NCI-H187 (cell line): Measurements from ENCODE around the gene GATA5.

ENCODE experiments used
- DNase-seq, 2 experiments: peaks; one replicate each; lab custom pipeline; 2025; lab: John Stamatoyannopoulos, UW

Gene GATA5

DNA sequence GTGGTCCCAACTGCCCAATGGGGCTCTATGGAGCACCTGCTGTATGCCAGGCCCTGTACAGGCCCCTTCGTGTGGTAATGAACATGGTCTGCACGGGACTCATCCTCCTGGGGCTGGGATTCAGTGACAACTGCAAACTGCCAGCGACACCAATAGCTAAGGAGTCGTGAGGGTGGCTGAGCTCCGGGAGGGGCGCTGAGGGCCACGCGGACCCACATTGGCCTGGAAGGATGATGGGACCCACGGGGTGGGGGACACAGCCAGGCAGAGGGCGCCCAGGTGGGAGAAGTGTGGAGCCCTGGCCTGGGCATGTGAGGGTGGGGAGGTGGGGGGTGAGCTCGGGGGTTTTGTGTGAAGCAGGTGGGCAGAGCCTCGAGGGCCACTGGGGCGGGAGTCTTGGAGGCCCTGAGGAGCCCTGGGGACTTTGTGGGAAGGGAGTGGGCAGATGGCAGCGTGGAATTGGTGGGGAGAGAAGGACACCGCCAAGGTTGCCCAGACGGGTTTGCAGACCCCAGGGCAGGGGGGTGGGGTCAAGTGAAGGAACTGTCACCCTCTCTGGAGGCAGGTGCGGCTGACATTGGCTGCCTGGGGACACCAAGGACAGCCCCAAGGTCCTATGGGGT lies 22.5 kb downstream of the GATA5 start:
- no peak for DNase-seq

DNA sequence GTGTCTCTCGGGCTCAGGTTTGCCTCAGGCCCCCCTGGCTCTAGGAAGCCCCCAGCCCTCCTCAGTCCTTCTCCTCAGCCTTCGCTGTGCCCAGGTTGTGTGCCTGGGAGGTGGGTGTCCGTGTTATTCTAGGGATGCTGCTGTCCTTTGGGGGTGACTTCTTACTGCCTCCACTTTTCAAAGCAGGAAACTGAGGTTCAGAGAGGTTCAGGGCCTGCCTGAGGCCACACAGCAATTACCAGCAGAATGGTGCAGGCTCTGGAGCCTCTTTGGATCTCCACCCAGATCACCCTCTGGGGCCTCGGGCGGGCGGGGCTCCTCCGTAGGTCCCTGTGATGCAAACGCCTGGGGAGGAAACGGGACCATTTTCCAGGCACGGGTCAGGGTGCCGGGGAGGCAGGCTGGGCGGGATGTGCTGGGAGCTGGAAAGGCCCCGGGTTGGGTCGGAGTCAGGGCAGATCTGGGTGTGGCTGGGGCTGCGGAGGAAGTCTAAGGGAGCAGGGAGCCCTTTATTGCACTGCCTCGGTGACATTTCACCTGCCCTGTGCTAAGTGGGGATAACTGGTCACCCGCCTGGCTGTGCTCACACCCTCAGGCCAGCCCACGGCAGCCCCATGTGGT lies 23.2 kb downstream of the GATA5 start:
- DNase-seq, result no peak

DNA sequence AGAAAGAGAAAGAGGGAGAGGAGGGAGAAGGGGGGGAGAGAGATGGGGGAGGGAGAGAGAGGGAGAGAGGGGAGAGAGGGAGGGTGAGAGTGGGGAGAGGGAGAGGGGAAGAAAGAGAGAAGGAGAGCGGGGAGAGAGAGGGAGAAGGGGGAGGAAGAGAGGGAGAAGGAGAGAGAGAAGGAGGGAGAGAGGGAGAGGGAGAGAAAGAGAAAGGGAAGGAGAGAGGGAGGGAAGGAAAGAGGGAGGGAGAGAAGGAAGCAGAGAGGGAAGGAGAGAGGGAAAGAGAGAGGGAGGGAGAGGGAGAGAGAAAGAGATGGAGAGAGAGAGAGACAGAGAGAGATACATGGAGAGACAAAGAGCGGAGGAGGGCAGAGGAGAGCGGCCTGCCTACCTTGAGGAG lies 23.8 kb downstream of the GATA5 start:
- no peak for DNase-seq

DNA sequence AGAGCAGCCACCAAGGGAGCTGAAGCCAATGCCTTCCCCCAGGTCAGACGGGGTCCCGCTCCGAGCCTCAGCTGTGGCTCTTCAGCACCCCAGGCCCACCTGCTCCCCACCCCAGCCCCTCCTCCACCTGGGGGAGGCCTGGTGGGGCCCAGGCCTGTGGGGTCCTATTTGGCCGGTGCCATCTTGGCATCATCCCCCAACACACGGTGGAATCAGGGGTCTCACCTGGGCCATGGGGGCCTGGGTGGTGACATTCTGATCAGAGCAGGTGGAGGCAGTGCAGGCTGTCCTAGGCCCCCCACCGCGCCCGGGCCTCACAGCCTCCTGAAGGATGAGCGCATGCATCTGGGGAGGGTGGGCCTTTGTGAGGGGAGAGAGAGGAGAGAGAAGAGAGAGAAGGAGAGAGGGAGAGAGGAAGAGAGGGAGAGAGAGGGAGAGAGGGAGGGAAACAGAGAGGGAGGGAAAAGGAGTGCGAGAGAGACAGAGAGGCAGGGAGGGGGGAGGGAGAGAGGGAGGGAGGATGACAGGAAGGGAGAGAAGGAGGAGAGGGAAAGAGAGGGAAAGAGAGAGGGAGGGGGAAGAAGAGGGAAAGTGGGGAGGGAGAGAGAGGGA lies 24.5 kb downstream of the GATA5 start:
- no peak for DNase-seq

DNA sequence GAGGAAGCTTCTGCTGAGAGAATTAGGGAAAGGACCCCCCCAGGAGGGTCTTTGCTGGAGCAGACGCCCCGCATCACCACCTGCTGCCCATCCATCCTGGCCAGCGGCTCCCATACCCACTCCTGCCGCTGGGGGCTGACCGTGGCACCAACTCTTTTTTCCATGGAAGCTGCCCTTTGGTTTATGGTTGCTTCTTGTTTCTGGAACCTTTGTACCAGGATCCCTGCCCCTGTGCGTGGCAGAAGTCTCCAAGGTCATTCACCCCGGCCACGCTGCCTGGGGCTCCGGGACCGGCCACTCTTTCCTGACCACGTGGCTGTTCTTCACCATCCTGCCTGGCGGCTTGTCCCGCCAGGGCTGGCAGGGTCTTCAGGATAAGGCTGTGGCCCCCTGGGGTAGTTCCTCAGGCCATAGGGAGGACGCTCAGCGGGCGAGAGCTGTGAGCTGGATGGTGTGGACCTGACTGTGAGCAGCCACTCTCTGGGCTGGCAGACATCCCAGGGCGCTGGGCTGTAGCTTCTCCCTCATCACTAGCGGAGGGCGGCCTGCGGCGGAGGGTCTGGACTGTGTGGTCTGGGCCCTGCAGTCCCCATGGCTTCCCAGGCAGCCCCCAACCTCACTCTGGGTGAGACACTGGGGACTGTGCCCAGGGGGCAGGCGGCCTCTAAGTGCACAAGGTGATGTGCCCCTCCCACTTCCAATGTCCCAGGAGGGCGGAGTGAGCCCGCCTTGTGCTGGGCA lies 25.7 kb downstream of the GATA5 start:
- no peak for DNase-seq

DNA sequence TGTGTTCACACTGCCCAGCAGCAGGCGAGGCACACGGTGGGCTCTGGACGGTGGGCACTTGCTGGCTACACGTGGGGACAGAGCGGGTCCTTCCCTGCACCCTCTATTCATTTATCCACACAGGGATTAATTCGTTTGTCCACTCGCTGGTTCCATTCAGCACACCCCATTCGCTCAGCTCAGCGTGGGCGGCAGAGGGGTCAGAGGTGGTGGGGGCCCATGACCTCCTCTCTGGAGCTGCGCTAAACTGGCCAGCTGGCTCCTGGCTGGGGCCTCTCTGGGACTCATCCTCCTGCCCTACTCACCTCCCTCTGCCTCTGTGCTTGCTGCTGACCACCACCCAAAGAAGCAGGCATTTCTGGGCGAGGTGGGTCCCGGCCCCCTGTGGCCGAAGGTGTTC lies 27.0 kb downstream of the GATA5 start:
- DNase-seq, result no peak

DNA sequence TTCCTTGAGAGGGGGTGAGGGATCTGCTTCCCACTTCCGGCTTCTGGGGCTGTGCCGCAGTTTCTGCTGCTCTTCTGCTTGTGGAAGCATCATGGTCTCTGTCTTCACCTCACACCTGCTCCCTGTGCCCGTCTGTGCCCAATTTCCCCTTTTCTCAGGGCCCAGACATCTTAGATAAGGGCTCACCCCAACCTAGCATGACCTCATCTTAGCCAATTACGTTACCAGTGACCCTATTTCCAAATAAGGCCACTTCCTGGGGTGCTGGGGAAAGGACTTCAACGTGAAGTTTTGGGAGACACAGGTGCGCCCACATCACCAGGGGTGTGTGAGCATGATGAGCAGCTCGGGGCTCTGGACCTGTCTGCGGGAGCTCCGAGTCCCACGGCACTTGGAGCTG lies 27.8 kb downstream of the GATA5 start:
- no peak for DNase-seq

DNA sequence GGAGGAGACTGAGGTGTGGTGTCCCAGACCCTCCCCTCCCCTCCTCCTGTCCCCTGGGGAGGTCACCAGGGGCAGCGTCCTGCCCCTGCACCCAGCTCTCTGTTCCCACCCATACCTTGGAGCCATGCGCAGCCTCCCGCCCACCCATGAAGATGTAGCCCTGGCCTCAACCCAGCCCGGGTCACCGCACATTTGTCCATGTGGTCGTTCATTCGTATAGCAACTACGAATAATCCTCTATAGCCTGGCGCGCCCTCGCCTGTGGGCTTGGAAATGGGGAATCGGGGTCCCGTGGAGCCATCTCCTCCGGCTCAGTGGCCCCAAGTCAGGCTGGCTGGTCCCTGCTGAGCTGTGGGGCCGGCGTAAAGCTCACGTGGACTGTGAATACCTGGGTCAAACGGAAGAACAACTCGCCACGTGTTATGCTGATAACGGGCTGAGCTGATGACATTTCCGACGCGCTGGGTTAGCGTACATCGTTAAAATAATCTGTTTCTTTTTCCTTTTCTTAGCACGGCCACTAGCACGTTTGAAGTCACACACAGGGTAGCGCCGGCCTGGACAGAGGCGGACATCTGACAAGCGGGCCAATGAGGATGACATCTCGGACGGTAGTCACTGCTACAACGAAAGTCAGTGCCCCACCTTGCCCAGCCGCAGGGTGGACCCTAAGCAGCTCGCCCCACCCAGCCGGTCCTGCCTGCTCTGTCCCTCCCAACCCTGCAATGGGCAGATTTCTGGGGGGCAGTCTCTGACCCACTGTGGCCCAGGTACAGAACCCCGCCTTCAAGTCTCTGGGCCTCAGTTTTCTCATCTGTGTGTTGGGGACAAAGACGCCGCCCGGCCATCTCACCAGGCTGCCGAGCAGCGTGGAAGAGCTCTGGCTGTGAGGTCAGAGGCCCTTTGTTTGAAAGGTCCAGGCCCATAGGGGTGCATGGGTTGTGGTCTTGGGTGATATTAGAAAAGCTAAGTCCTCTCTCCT lies 28.6 kb downstream of the GATA5 start:
- no peak for DNase-seq

DNA sequence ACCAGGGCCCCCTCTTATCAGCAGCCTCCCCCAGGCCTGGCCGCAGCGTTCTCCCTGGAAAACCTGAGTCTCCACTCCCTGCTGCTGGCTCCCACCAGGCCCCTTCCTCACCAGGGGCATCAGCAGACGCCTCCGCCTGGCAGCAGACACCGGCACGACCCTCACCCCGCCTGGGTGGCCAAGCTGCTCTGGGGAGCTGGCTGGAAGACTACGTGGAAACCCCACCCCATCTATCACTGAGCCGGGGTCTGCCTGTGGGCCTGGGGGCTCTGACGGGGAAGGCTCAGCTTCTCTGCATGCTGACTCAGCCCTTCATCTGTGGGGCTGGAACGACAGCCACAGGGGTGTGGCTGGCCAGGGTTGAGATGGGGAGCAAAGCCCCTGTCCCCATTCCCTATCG lies 29.3 kb downstream of the GATA5 start:
- DNase-seq, result no peak

DNA sequence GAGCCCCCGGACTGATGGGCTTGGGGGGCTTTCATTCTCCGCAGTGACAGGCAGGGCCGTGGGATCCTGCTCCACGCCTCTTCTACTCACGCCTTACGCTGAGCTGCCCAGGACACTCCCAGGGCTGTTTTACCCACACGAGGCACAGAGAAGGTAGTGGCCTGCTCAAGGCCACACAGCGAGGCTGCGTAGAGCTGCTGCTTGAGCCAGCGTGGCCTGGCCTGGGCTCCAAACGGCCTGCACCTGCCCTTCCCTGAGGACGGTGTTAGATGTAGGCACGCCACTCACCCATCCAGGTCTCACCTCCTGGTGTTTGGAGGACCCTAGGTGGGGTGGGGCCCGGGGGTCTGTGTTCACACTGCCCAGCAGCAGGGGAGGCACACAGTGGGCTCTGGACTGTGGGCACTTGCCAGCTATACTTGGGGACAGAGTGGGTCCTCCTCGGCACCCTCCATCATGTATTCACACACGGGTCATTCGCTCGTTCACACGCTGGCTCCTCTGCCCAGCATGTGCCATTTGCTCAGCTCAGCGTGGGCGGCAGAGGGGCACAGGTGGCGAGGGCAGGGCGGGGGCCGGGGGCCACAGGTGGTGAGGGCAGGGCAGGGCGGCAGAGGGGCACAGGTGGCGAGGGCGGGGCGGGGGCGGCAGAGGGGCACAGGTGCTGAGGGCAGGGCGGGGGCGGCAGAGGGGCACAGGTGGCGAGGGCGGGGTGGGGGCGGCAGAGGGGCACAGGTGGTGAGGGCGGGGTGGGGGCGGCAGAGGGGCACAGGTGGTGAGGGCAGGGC lies 30.0 kb downstream of the GATA5 start:
- no peak for DNase-seq

DNA sequence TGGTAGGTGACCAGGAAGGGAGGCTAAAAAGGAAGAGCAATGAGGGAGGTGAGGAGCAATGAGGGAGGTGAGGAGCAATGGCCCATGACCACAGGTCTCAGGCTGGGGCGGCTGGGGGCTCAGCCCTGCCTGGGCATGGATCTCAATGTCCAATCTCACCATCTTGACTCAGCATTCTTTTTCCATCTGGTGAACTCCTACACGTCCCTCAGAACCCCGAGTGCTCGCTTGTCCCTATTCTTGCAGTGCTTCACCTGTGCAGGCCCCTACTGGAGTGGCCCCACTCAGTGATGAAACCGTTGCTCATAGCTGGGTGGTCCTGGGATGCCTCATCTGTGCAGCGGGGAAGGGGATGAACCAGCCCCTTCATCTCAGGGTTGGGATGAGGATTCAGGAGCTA lies 31.5 kb downstream of the GATA5 start:
- no peak for DNase-seq

DNA sequence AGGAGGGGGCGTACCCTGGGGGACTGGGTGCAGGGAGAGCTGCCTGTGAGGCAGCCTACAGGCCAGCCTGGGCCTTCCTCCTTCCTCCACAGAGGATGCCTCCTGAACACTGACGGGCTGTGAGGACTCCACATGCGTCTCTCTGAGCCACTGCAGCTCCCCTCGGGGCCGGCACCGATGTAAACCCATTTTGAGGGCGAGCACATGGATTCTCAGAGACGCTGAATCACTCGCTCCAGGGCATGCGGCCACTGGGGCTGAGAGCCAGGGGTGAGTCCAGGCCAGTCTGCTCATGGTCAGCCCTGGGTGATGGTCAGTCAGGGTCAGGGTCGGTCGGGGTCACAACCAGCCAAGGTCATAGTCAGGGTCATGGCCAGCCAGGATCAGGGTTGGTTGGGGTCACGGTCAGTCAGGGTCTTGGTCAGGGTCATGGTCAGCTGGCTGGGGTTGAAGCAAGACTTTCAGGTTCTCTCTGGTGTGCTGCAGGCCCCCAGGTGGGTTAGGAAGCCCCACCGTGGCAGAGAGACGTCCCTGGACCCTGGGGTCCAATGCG lies 33.7 kb downstream of the GATA5 start:
- no peak for DNase-seq

DNA sequence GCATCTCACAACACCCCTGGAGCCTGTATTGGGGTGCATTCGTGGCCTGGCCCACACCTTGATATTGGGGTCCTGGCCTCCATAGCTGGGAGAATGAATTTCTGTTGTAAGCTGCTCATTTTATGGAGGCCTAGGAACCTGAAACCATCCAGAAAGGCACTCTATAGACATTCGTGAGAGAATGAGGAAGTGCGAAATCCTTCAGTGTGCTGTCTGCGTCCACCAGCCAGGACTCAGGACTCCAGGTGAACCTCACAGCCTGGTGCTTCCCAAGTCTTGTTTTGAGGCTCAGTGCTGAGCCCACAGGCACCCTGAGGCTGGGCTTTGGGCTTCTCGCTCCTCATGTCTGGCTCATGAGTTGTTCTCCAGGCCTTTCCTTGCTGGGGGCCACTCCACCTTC lies 36.6 kb downstream of the GATA5 start:
- no peak for DNase-seq

DNA sequence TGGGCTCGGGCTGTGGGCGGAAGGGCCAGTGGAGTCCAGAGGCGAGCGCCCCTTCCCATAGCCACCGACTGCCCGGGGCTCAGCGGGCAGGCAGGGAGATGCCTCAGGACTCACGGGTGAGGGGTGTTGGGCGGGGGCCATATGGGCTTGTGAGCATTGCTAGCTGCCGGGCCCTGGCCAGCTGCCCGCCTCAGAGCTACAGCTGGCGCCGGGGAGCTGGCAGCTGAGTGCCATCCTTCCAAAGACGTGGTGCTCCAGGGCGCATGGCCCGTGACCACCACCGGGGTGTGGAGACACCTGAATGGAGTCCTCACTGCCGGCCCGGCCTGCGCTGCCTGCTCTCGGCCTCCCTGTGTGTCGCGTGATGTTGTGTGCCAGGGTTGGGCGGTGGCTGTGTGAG lies 37.9 kb downstream of the GATA5 start:
- DNase-seq, result peak; percentile 55 to 80

DNA sequence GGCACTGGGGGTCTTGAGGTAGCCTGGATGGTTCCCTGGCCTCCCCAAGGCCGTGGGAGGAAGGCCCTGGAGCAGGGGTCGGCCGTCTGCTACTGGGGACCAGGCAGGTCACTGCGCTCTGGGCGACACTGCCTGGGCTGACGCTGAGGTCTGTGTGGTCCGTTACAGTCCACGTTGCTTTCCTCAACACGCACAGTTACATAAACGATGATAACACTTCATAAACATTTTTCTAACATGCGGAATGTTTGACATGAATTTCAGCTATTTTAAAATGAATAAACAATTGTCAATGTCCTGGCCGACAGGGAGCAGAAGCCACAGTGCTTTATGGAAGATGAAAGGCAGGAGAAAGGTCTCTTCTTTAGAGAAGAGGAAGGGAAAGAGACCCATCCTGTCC lies 38.3 kb downstream of the GATA5 start:
- peak in 1 of 2 experiments; percentile 55 for DNase-seq

DNA sequence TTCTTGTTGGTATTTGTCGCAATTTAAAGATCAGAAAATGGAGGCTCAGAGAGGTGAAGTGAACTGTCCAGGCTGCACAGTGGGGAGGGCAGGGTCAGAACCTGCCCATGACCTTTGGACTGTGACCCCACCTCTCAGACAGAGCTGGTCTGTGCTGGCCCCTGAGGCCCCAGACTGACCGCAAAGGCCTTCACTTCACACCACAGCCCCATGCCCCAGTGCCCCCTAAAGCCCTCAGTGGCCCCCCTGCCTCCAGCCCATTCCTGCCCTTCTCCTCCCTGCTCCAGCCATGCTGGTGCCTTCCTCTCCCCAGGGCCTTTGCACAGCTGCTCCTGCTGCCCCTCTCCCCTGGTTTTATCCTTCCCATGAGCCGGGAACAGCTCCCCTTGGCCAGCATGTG lies 39.1 kb downstream of the GATA5 start:
- no peak for DNase-seq

DNA sequence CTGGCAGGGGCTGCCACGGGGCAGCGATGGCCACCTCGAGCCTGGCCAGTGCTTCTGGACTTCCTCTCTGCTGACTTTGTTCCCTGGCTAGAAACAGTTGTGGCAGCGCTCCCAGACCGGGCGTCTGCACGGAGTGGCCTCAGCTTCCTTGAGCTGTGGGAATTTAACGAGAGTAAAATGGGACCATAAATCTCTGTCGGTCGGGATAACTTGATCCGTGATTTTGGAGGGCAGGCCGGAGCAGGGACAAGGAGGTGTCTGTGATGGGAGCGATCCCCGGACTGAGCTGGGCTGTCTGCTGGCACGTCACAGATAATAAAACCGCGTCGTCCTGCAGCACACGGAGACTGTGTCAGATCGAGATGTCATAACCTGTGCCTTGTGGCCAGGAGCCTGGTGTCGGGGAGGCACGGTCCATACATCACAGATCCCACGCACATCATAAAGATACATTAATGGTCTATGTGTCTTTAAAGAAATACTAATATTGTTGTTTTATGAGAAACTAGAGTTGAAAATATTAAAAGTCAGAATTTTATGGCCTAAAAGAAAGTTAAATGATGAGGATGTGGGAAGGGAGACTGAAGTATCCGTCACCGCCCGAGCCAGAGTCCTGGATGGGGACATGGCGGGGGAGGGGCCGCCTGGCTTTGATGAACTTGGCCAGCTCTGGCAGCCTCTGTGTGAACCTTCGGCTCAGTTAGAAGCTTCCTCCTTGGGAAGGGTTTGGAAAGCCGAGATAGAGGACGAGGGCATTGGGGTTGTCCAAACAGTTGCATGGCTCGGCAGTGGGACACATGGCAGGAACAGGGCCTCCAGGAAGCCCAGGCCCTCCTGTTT lies 41.9 kb downstream of the GATA5 start:
- no peak for DNase-seq

DNA sequence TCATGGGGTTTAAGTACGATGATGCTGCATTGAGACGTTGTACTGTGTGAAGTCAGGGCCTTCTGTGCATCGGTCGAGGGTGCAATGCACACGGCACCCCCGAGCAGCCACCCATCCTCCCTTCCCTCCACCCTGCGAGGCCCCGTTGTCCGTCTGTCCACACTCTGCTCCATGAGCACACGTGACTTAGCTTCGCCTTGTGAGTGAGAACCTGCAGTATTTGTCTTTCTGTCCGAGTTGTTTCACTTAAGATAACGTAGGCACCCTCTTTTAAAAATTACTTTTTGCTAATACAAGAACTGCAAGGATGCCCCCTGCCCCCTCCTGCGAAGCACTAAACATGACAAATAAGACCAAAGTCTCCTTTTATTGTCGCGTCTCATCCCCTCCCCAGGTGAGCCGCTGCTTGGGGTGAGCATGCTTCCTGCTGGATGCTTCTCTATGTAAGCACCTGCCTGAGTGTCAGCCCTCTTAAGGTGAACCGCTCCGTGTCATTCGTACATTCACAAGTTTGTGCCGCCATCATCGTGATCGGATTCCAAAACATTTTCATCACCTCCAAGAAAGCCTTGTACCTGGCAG lies 44.8 kb downstream of the GATA5 start:
- no peak for DNase-seq

DNA sequence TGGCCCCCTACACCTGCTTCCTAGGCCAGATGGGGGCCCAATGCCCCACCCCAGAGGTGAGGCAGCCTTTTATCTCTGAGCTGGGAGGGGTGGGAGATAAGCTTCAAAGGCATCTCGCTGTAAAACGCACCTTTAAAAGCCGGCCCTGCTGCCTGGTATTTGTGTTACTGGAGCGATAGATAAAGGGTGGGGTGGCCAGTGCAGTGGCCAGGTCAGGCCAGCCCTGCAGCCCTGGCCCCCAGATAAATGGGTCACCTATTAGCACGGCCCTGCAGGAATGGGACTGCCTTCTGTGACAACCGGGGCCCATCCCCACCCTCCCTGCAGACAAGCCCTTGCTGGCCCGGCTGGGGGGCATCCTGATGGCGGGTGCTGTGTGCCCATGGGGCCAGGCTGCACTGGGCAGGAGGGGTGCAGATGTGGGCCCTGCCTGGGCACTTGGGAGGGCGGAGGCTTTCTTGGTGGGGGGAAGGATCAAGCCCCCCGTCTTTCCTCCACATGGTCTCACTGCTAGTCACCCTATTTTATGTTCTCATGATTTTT lies 45.4 kb downstream of the GATA5 start:
- DNase-seq, result no peak
